ENCODE data around the gene SLC15A1. TPM values are rescaled to one million over a fixed set of nuclear protein-coding genes. Genes with fewer than 3 reads are reported as not detected.

Gene SLC15A1
- total RNA-seq, 2 donors from 2014 or later = 0.53 to 0.81 TPM

DNA sequence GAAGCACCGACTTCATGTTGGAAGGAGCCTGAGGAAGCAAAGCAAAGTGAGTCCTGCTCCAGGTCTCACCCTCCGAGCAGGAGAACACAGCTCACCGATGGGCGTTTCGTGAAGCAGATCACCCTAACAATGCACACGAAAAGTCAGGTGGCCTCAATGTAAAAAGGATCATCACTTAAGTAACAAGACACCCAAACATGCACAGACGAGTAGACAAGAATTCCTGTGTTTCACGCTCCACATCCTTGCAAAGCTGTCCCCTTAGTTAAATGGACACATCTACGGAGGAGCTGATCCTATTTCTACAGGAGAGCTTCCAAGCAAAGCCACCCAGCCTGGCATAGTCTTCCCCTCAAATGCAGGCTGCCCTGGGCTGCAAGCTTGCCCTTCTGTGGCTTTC is 66.2 kb downstream of the SLC15A1 start:
- no peak overlapping the region for H3K27ac Mint-ChIP-seq
- Histone ChIP-seq H3K4me1 (ENCODE audit: control insufficient read depth, insufficient read depth, low read length) (no peaks in the 10 kb centered on the region), H3K9ac (ENCODE audit: extremely low read depth, low read length, poor library complexity, severe bottlenecking) (no peak overlapping the region), H3K9me3 (ENCODE audit: control insufficient read depth, low read length) (no peaks in the 10 kb centered on the region), H3K27ac (ENCODE audit: low read depth, low read length) (no peak overlapping the region), H3K36me3 (ENCODE audit: control insufficient read depth, insufficient read depth, low read length) (no peaks in the 10 kb centered on the region), H3K4me3 (ENCODE audit: low read length) (no peak overlapping the region), H3K27me3 (ENCODE audit: control insufficient read depth, insufficient read depth, low read length, poor library complexity, severe bottlenecking) (no peaks in the 10 kb centered on the region)
- TF ChIP-seq CTCF (conservative IDR thresholded peaks at IDR 0.05) = no peak
- 91% methylated on average over 9 of the region's 9 CpGs for WGBS, 2 experiments (ENCODE audit: insufficient coverage in 1 of 2, insufficient read length in 1 of 2)
- no peaks in the 10 kb centered on the region for H3K36me3 Mint-ChIP-seq (ENCODE audit: low read depth)
- no peak overlapping the region for H3K4me3 Mint-ChIP-seq
- DNase-seq = no peak
- H3K9me3 Mint-ChIP-seq = no peaks in the 10 kb centered on the region
- peaks cover 12% of the 10 kb centered on the region for H3K4me1 Mint-ChIP-seq
- H3K27me3 Mint-ChIP-seq (ENCODE audit: insufficient read depth) = no peaks in the 10 kb centered on the region

DNA sequence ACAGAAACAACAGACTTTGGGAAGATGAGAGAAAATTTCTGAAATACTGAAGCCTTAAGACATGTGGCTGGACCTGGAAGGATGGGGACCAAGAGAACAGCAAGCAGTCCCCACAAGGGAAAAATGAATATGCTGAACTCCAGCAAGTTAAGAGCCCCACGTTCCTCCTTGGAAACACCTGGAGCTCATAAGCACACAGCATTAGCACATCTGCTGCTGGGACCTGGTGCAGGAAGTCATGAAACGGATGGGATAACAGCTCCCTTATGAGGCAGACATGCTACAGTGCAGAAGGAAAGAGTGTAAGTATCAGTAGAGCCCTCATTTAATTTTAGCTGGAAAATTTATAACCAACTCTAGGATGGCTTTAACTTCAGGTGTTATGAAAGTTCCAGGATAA is 67.3 kb downstream of the SLC15A1 start:
- Mint-ChIP-seq H3K36me3 (ENCODE audit: low read depth) (no peaks in the 10 kb centered on the region), H3K9me3 (no peaks in the 10 kb centered on the region), H3K4me3 (no peak overlapping the region), H3K27ac (no peak overlapping the region), H3K4me1 (peaks cover 12% of the 10 kb centered on the region), H3K27me3 (ENCODE audit: insufficient read depth) (no peaks in the 10 kb centered on the region)
- TF ChIP-seq CTCF (conservative IDR thresholded peaks at IDR 0.05) = no peak
- H3K9ac ChIP-seq (ENCODE audit: extremely low read depth, low read length, poor library complexity, severe bottlenecking) = no peak overlapping the region
- no peak overlapping the region for H3K4me3 ChIP-seq (ENCODE audit: low read length)
- no peak for DNase-seq
- no peaks in the 10 kb centered on the region for H3K36me3 ChIP-seq (ENCODE audit: control insufficient read depth, insufficient read depth, low read length)
- 91 to 100% methylated on average over 2 of the region's 2 CpGs for WGBS, 2 experiments (ENCODE audit: insufficient coverage in 1 of 2, insufficient read length in 1 of 2)
- no peaks in the 10 kb centered on the region for H3K4me1 ChIP-seq (ENCODE audit: control insufficient read depth, insufficient read depth, low read length)
- H3K27ac ChIP-seq (ENCODE audit: low read depth, low read length) = no peak overlapping the region
- no peaks in the 10 kb centered on the region for H3K27me3 ChIP-seq (ENCODE audit: control insufficient read depth, insufficient read depth, low read length, poor library complexity, severe bottlenecking)
- no peaks in the 10 kb centered on the region for H3K9me3 ChIP-seq (ENCODE audit: control insufficient read depth, low read length)

GRCh38 chr13:98681049-98681448 is 71.4 kb downstream of the SLC15A1 start:
- Histone ChIP-seq H3K4me1 (ENCODE audit: control insufficient read depth, insufficient read depth, low read length) (no peaks in the 10 kb centered on the region), H3K27ac (ENCODE audit: low read depth, low read length) (no peak overlapping the region), H3K27me3 (ENCODE audit: control insufficient read depth, insufficient read depth, low read length, poor library complexity, severe bottlenecking) (no peaks in the 10 kb centered on the region), H3K9me3 (ENCODE audit: control insufficient read depth, low read length) (no peaks in the 10 kb centered on the region), H3K4me3 (ENCODE audit: low read length) (no peak overlapping the region), H3K36me3 (ENCODE audit: control insufficient read depth, insufficient read depth, low read length) (no peaks in the 10 kb centered on the region), H3K9ac (ENCODE audit: extremely low read depth, low read length, poor library complexity, severe bottlenecking) (no peak overlapping the region)
- TF ChIP-seq CTCF (conservative IDR thresholded peaks at IDR 0.05) = no peak
- 86 to 100% methylated on average over 1 to 3 of the region's 3 CpGs for WGBS, 2 experiments (ENCODE audit: insufficient coverage in 1 of 2, insufficient read length in 1 of 2)
- H3K9me3 Mint-ChIP-seq = no peaks in the 10 kb centered on the region
- H3K4me3 Mint-ChIP-seq = no peak overlapping the region
- H3K4me1 Mint-ChIP-seq = no peaks in the 10 kb centered on the region
- no peaks in the 10 kb centered on the region for H3K36me3 Mint-ChIP-seq (ENCODE audit: low read depth)
- H3K27ac Mint-ChIP-seq = no peak overlapping the region
- H3K27me3 Mint-ChIP-seq (ENCODE audit: insufficient read depth) = peaks cover 2% of the 10 kb centered on the region
- no peak for DNase-seq
